Brain microvascular endothelial cell (primary cell): ENCODE results near the gene MS4A6E.

Experiments
- DNase-seq: peaks from one replicate; pipeline ENCODE4 v3.0.0-alpha.2; 2020
- H3K27ac ChIP-seq: fragments of 250-450 bp; sonication (Bioruptor Pico); 2 replicates; pipeline ENCODE4 v1.5.1; 2020; ENCODE audit warnings: mild to moderate bottlenecking, moderate library complexity
- H3K27me3 ChIP-seq: fragments of 250-450 bp; sonication (Bioruptor Pico); replicated peaks from 2 replicates; pipeline ENCODE4 v1.5.1; 2020; ENCODE audit warnings: mild to moderate bottlenecking
- H3K36me3 ChIP-seq: fragments of 250-450 bp; sonication (Bioruptor Pico); replicated peaks from 2 replicates; pipeline ENCODE4 v1.5.1; 2020; ENCODE audit warnings: mild to moderate bottlenecking
- H3K4me3 ChIP-seq: 2 replicates; pipeline ENCODE4 v1.5.1; 2011; ENCODE audit warnings: low read depth, mild to moderate bottlenecking, control low read depth, low read length, moderate library complexity
- in situ Hi-C: cut with HindIII; loops from 2 replicates; pipeline ENCODE4 v1.10.0; 2017; ENCODE audit warnings: low sequenced_read_pairs, low pct_ligation_motif_present
- TF ChIP-seq, protein P1 (sequence below): IDR thresholded peaks from 2 replicates; pipeline ENCODE4 v1.5.1; 2011; ENCODE audit warnings: low read depth, mild to moderate bottlenecking, moderate library complexity, low read length, control low read depth, inconsistent platforms; ENCODE audit errors: missing control alignments

MS4A6E gene

DNA sequence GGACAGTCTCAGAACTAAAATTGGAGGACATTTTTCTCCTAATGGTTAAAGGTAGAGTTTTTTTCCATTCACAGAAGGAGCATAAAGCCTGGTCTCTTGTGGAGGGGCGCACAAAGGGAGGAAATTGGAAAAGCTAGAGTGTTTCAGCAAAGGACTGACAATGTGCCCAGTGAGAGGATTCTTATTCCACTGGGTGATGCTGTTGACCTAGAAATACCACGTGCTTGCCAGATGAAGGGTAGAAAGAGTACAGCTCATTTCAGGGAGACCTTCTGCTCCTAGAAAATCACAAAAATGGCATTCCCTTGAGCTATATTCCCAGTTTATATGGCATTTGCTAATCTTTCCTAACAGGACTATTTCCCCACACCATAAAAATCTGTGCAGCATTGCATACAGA lies 21.1 kb downstream of the MS4A6E start:
- no peak overlapping the region for H3K27ac ChIP-seq

DNA sequence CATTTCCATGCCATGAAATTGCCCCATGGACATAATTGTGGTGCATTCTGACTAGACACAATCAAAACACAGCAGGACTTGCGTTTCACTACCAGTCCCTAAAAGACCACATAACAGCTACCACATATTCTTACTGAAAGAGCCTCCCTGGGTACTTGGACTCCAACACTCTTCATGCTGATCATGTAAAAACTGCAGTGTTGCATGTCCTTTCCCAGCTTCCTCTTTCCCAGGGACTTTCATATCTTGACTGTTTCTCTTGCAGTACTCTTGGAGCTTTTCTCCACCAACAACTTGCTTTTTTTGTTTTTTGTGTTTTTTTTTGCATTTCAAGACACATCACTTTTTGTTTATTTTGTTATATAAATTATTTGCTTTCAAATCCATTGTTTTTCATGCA lies 22.9 kb downstream of the MS4A6E start:
- TF ChIP-seq, protein P1, sequence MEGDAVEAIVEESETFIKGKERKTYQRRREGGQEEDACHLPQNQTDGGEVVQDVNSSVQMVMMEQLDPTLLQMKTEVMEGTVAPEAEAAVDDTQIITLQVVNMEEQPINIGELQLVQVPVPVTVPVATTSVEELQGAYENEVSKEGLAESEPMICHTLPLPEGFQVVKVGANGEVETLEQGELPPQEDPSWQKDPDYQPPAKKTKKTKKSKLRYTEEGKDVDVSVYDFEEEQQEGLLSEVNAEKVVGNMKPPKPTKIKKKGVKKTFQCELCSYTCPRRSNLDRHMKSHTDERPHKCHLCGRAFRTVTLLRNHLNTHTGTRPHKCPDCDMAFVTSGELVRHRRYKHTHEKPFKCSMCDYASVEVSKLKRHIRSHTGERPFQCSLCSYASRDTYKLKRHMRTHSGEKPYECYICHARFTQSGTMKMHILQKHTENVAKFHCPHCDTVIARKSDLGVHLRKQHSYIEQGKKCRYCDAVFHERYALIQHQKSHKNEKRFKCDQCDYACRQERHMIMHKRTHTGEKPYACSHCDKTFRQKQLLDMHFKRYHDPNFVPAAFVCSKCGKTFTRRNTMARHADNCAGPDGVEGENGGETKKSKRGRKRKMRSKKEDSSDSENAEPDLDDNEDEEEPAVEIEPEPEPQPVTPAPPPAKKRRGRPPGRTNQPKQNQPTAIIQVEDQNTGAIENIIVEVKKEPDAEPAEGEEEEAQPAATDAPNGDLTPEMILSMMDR, result no peak
- Histone ChIP-seq H3K36me3 (no peaks in the 10 kb centered on the region), H3K27me3 (no peaks in the 10 kb centered on the region), H3K27ac (no peak overlapping the region), H3K4me3 (no peak overlapping the region)
- in situ Hi-C loops, result no loop called here
- DNase-seq, result no peak

More for the DNA sequence above, 21.1 kb downstream of the MS4A6E start:
- no peak for DNase-seq
- Histone ChIP-seq H3K27me3 (no peaks in the 10 kb centered on the region), H3K4me3 (no peak overlapping the region), H3K36me3 (no peaks in the 10 kb centered on the region)
- in situ Hi-C loops, result no loop called here
- TF ChIP-seq, protein P1, result no peak

DNA sequence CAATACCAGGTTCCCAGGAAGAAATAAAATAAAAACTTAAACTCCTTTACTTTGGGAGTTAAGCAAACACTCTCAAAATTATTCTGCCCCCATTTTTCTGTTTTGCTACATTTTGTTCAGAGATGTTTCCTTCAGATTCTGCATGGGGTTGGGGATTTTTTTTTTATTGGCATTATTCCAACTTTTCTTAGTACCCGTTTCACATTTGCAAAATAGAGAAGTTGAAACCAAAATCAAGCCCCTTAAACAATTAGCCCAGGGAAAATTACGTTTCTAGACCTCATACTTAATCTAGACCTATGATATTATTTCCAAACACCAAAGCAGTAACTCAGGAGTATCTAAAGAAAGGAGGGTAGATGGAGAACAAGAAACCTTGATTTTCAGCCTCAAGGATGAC lies 30.7 kb downstream of the MS4A6E start:
- Histone ChIP-seq H3K36me3 (no peaks in the 10 kb centered on the region), H3K27me3 (no peaks in the 10 kb centered on the region), H3K27ac (no peak overlapping the region), H3K4me3 (no peak overlapping the region)
- TF ChIP-seq, protein P1, result no peak
- in situ Hi-C loops, result no loop called here
- no peak for DNase-seq

DNA sequence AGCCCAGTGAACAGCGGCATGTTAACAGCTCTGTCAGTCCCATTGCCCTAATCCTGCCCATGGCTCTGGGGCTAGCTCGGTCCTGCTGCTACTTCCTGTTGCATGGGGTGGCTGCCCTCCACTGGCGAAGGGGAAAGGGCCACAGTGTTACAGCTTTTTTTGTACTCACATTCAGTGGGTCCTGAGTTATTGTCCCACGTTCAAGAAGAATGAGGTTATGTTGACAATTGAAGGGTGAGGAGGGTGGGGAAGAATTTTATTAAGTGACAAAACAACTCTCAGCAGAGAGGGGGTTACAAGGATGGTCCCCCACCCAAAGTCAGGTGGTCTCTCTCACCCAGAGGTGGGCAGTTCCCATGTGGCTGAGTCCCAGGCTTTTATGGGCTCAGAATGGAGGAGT lies 33.6 kb downstream of the MS4A6E start:
- in situ Hi-C loops, result no loop called here
- DNase-seq, result no peak
- TF ChIP-seq, protein P1, result no peak
- Histone ChIP-seq H3K27me3 (no peaks in the 10 kb centered on the region), H3K36me3 (no peaks in the 10 kb centered on the region), H3K27ac (no peak overlapping the region), H3K4me3 (no peak overlapping the region)

DNA sequence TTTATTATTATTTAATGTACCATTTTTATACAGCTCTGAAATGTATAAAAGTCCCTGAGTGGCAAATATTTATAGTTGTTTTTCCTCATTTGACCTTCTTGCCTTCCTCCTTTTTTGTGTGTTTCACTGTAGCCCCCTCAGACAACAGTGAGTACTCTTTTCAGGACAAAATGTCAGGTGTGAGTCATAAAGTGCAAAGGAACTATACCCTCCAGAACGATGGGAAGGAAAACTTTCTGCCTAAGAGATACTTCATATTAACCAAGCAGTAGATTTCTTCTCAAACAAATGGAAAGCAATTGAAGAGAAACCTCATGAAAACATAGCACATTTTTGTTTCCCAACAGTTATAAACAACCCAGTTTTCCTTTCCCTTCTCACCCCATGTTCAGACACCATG lies 35.2 kb downstream of the MS4A6E start:
- TF ChIP-seq, protein P1, result no peak
- in situ Hi-C loops, result no loop called here
- Histone ChIP-seq H3K36me3 (no peaks in the 10 kb centered on the region), H3K4me3 (no peak overlapping the region), H3K27me3 (no peaks in the 10 kb centered on the region), H3K27ac (no peak overlapping the region)
- no peak for DNase-seq
